Inferior parietal cortex (tissue), 1 donor: ENCODE measurements around the gene DMD.
"Not testable (repeated sequence)": the region's sequence is repeated elsewhere in the genome, so short reads cannot be mapped to it uniquely, and the experiment has no call there.

Experiments used
- DNase-seq: peaks from one replicate; pipeline ENCODE4 v3.0.0-alpha.2; 2016; ENCODE audit errors: extremely low spot score

The DMD gene

DNA sequence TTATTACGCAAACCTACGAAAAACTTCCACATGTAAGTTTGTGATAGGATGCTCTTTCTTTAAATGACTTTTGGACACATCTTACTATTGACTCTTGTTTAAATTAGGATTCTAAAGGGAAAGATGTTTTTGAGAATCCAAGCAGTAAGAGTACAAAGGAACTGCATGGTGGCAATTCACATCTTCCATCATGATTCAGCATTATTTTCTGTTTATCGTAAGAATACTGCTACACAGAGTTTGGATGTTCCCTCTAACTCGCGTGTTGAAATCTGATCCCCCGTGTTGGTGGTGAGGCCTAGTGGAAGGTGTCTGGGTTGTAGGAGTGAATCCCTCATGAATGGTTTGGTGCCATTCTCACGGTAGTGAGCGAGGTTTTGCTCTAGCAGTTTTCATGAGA lies 1767.7 kb downstream of the DMD start:
- no peak for DNase-seq

DNA sequence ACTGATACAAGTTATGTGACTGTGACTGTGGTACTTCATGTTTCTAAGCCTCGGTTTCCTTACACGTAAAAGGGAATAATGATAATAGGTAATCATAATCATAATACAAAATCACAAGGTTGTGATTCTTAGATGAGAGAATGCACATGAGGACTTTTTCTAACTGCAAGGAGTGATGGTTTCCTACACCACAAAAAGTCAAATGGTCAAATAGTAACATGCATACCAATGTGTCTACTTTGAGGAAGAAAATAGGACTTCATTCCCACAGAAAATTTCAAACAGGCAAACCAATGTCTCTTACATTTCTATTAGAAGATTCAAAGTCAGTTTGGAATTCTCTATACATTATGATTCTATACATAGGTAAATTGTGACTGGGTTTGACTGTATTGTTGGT lies 1770.8 kb downstream of the DMD start:
- DNase-seq = no peak

DNA sequence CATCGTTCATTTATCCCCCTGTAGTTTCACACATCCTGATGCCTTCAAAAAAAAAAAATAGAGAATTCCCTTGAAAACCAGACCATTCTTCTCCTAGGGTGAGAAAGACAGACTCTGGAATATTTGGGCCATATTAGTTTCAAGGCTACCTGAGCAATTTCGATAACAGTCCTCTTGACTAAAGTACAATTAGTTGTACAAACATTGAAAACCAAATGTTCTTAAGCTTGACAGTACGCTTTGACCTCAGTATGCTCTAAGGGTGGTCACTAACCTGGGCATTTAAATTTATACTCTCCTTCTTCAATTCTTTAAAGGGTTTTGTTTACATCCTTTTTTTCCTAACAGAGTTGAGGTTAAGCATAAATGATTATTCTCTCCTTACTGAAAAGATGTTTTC lies 1774.9 kb downstream of the DMD start:
- DNase-seq = no peak

DNA sequence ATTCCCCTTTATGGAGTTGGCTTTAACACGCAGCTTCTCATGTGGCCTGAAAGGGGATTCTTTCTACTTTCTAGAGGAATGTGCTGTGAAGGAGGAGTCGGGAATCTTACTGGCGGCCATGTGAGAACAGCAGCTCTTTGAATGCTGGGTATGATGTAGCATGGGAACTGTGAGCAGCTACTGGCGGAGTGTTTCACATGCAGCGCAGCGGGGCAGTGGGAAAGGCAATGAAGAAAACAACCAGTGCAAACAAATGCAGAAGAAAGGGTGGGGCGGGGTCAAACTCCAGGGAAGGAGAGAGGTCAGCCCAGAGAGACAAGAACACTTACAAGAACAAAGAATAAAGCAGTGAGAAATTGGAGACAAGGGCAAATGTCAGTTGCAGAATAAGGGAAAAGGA lies 1775.8 kb downstream of the DMD start:
- no peak for DNase-seq

DNA sequence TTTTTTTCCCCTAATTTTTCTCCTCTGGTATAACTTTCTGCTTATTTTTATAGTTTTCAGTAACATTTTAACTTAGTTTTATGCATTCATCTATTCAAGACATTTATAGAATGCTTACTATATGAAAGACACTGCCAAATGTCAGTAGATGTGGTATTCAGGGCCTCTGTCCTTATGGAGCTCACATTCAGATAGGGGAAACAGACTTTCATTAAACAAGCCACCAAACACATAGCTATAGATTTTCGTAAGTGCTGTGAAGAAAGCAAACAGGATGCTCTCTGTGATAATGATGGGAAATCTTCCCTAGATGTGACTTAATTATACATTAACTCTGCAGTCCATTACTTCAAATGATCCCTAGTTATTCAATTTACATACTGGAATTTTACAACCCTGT lies 1777.5 kb downstream of the DMD start:
- no peak for DNase-seq

DNA sequence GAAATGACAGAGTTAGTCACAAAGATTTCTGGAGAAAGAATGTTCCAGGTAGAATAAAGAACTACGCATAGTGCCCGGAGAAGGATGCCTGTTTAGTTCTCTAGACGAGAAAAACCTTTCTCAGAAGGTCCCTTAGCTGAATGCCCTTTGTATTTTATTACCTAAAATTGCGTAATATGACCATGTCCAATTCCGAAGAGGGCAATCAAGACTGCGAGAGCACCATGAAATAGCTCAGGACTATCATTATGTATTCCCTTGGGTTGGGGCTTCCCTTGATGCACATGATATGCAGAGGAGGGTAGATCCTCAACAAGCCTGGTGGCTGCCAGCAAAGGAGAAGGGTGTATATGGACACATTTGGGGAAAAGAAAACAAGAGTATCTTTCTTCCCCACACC lies 1781.4 kb downstream of the DMD start:
- DNase-seq = no peak

DNA sequence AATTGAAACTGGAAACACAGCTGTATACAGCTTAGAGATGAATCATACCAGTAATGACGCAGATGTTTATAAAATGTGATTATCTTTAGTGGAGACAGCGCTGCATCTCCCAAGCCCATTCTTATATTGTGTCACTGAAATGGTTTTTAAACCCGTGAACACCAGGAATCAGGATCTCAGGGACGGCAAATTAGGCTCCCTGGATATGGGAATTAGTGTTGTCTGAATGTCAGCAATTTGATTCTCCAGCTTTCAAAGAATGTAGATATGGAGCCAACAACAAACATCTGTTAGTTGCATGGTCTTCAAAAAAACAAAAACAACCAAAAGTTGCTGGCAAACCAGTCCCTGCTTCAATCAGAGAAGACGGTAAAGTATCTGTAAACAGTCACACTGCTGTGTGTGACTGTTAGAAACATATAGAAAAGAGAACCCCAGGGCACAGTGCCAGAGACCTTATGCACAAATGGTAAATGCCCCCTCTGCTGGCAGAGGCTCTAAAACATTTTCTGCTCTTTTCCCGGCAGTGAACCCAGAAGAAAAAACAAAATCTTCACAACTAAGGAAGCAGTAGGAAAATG lies 1787.7 kb downstream of the DMD start:
- peak; percentile 29 for DNase-seq

DNA sequence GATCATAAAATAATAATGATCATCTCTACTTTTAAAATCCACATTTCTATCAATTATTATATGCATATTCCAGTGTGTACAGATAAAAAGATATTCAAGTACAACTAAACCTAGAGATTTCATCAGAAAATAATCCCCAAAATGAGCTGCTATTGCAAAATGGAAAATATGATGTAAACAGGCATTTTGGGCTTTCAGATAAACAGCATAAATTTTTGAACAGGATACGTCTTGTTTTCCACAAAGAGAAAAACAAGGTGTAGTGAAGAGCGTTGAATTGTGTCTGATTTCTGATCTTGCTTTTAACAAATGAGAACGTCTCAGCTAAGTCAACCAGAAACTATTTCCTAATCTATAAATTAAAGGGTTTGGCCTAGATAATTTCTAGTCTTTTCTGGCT lies 1789.9 kb downstream of the DMD start:
- DNase-seq = no peak

DNA sequence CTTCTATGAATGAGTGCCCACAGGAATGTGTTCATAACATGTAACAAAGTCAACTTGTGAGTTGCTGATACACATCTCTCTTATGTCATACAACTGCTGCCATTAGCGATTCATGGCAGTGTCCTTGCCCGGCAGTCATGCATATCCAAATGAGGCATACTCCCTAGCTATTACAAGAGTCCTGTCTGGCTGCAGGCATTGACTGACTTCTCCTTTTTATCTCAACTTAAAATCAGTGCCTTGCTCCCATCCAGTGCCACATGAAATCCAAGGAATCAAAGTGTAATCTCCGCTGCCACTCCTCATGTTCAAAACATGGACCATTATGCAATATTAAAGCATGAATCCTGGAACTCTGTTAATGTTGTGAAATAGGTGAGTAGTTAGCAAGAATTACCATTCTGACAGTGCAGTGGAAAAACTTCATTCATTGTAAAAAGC lies 1790.6 kb downstream of the DMD start:
- DNase-seq = no peak

DNA sequence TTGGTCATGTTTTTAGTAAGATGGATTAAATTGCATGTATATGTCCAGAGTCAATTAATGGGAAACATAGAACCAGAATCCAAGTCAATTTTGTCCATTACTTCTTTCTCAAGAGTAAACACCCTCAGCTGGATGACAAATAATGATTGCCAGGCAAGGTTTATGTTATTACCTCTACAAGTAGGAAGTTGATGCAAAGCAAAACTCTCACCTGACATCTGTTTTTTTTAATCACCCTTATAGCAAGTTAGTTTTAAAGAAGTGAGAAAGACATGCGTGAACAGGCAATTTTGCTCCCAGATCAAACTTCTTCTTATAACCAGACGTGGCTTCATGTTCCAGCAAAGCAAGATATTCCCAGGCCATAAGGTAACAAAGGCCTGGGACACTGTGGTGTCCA lies 1791.0 kb downstream of the DMD start:
- DNase-seq = no peak

DNA sequence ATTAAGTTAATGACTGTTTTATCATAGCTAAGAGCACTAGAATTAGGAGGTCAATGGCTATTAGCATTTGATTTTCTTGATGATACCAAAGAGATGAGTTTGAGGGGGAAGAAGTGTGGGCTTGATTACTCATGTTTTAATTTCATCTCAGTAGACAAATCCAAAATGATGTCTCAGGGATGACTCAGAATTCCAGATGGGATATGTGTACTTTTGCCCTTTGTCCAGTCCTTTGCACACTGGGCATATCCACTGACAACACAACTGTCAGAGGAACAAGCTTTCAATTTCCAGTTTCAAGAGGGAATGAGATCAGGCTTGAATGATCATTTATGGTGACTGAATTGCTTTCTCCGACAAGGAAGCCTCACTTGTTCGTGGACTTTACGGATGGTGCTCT lies 1814.2 kb downstream of the DMD start:
- no peak for DNase-seq

DNA sequence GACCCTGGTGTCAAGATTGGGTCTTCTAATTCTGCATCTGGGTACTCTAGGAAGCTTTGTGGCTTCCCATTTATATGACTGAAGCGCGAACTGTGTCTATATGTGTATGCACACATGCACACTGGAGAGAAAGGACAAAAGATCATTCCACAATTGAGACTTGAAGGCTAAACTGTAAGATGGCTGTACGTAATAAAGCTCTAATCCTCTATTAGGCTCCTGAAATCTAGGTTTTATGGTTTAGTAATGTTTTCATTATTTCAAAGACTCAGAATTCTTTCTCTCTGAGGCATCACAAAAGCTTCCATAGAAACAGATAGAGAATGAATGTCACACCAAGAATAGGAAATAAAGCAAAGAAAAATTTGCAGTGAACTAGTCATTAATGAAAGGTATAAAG lies 1818.8 kb downstream of the DMD start:
- no peak for DNase-seq

DNA sequence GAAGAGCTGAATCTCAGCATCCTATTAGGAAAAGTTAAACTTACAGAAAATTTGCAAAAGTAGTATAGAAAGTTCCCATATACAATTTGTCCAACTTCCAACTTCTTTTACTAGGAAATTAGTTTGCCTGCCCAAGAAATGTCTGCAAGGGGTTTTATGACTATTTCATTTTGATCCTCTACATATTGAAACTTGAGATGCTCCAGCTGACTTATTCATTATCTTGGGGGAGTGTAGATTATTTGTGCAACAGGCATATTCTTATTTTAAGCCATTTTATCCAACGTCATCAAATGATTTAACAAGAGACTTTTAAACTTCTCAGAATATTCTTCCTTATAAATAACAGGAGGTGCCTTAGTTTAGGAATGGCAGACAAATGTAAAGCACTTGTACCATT lies 1822.4 kb downstream of the DMD start:
- no peak for DNase-seq

DNA sequence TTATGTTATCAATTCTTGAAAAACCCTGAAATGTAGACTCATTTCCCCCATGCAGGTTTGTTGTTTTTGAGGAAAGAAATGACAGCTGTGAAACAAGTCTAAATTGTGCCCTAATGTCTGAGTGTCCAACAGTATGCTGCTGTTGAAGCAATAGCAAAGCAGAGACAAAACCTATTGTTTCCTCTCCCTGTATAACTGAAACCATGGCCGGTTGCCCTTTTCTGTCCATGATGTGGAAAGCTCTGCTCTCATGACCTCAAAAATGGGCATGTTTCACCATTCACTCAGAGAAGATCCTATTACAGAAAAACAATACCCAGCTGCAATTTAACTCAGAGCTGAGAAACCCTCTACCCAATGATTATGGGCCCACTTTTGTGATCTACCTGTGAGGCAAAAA lies 1826.9 kb downstream of the DMD start:
- no peak for DNase-seq

DNA sequence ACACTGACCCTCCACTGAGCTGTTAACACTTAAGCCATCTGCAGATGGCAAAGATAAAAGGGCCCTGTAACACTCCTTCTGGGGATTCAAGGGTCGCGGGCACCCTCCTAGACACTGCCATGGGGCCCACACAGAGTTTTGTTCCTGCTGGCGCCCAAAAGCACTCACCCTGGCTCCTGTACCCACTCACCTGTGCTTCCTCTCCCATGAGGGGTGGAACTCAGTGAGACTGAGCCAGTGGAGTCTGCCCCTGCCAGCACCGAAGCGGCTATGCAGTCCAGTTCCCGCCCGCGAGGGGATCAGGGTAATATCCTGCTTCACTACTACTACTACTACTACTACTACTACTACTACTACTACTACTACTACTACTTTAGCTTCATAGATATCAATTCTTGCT lies 1827.4 kb downstream of the DMD start:
- DNase-seq = no peak

DNA sequence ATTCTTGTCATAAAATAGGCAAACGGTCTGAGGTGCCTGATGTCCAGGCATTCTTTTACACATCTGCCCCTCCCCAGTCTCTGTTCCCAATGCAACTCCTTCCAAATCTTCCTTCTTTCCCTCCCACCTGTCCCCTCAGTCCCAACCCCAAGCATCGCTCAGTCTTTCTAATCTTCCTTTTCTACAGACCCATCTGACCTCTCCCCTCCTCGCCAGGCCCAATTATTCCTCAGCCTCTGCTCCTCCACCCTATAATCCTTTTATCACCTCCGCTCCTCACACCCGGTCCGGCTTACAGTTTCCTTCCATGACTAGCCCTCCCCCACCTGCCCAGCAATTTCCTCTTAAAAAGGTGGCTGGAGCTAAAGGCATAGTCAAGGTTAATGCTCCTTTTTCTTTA lies 1832.4 kb downstream of the DMD start:
- not testable (repeated sequence) for DNase-seq

DNA sequence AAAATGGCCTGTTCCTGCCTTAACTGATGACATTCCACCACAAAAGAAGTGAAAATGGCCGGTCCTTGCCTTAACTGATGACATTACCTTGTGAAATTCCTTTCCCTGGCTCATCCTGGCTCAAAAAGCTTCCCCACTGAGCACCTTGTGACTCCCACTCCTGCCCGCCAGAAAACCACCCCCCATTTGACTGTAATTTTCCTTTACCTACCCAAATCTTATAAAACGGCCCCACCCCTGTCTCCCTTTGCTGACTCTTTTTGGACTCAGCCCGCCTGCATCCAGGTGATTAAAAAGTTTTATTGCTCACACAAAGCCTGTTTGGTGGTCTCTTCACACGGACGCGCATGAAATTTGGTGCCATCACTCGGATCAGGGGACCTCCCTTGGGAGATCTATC lies 1833.5 kb downstream of the DMD start:
- DNase-seq = not testable (repeated sequence)

DNA sequence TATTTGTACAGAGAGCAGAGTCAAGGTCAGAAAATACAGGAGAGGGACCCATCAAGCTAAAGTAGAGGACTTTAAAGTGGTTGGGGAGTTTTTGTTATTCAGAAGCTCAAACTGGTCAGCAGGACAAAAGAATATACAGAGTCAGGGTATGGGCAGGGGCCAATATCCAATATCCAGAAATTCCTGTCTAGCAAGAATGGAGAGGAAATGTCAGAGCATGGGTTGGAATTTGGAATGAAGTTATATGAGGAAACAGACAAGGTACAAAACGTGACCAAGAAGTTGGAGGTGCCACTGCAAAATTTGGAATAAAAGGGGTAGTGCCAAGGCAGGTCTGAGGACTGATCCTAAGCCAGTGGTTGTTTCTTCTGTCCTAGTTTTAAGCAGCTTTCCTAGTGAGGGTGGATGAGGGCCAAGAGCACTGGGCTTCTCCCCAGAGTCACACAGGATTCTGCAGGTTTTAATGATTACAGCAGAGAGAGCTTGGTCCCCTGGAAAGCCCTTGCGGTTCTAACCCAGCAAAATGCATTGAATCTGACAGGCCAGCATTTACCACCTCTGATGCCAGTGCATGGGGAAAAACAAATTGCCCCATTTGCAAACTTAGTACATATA lies 1834.8 kb downstream of the DMD start:
- no peak for DNase-seq

DNA sequence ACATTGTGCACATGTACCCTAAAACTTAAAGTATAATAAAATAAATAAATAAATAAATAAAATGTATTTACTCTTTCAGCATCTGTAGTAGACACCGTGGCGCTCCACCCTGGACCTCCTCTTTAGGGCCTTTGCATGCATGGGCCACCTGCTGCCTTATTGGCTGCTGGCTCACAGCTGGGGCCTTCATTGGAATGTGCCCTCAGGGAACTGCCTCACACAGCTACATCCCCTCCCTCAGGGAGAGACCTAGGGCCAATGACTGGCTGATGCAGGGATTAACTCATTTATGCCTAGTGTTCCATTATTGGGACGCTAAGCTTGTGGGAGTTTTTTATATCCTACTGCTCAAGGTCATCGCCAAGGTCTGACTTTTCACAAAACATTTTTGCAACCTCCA lies 1836.6 kb downstream of the DMD start:
- DNase-seq = no peak

DNA sequence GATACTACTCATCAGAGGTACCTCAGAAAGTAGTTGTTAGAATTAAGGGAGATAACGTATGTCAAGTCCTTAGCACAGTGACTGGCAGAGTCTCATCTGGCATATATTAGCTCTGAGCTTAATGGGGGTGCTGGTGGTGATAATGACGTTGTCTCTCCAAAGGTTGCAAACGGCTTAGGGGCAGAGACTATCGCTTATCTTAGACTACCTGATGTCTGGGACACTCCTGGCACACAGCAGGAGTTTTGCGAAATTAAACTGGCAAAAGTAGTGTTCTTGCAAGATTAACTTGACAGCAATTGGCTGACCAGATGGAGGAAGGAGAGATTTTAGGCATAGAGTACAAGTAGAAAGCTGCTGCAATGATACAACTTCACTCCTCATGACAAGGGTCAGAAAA lies 1839.4 kb downstream of the DMD start:
- no peak for DNase-seq

DNA sequence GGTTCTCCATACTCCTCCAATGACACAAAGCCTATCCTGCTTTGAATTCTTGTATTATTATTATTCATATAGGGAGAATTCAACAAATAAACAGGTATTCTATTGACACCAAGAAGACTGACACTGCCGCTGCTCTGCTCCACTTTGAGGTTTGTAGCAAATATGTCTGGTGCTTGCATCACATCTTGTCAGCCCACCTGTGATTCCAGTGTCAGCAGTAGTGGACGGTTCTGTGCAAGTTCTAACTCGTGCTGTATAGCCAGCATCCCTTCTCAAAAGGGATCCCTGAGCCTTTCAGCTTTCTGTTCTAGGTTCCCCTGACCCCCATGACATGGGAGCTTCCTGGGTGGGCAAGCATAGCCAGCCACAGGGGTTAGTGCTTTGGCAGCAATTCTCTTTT lies 1843.5 kb downstream of the DMD start:
- DNase-seq = no peak

DNA sequence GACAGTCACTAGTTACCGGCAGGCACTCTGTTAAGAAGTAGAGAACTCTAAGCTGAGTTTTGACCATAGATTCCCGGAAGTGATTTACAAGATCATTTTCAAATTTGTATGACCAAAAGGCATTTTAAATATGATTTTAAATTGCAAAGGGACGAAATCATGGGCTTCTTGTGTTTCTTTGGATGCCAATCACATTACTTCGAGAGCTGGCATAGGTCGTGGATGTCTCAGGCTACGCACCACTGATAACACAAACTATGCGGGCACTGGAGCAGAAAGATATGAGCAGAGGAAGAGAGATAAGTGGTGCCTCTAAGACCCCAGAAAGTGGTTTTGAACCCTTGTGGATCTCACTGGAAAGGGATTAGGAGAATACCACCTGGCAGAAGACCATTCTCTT lies 1845.3 kb downstream of the DMD start:
- DNase-seq = no peak

DNA sequence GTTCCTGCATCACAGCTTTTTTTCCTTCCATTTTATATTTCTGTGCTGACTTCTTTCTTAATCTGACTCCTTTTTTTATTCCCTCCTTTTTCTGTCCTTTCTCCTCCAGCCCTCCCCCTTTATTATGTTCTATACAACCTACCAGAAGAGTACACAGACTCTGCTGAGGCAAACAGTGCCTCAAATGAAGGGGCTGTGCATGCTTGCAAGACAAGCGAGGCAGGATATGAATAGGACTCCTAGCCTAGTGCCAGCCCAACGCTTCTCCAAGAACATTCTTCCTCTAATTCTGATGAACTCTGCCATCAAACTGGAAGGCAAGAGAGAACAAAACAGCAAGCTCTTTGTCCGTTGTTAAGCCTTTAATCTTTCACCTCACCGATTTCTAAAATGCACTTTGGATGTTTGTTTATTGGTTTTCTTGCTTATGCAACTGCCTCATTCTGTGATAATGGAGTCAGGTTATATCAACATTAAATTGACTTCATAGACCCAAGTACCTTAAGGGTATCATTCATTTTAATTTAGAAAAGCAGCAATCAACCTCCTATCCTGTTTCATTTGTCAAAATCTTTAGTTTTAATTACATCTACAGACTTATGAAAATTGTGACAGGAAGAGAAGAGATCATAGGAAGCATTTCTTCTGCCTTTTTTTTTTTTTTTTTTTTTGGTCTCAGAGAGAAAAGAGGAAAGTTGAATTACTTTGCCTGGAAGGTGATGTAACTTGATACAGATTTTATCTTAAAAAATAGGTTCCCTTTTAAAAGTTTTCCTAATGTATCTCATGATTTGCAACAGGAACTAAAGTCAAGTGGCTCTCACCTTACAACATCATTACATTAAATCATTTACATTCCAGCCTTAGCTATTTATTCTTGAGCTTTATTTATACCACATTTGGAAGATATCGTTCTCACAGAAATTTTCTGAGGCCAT lies 1854.8 kb downstream of the DMD start:
- DNase-seq = no peak
